ENCODE results near the gene TST.

The TST gene

GRCh38 chr22:37053310-37054055 lies 34.2 kb upstream of the TST start:
- DNase-seq (ENCODE audit: low read depth), result no peak

- DNase-seq (ENCODE audit: low read depth), result no peak
Observed at GRCh38 chr22:37052386-37053309, 33.4 kb upstream of the TST start.

GRCh38 chr22:37051391-37052385 lies 32.4 kb upstream of the TST start, which contains the start of gene KCTD17:
Gene KCTD17 (plus strand): TSS chr22:37051742. CDS start chr22:37051761, 19 bp downstream.
- DNase-seq (ENCODE audit: low read depth), result peak; percentile 53

- no peak for DNase-seq (ENCODE audit: low read depth)
Observed at GRCh38 chr22:37050913-37051312, 31.7 kb upstream of the TST start.

GRCh38 chr22:37049224-37049623 lies 30.0 kb upstream of the TST start:
- DNase-seq (ENCODE audit: low read depth), result no peak

- DNase-seq (ENCODE audit: low read depth), result no peak
Observed at GRCh38 chr22:37048133-37048532, 28.9 kb upstream of the TST start.

GRCh38 chr22:37047006-37047405 lies 27.8 kb upstream of the TST start:
- DNase-seq (ENCODE audit: low read depth), result no peak

- no peak for DNase-seq (ENCODE audit: low read depth)
Observed at GRCh38 chr22:37046589-37046988, 27.3 kb upstream of the TST start.

- no peak for DNase-seq (ENCODE audit: low read depth)
Observed at GRCh38 chr22:37045958-37046357, 26.7 kb upstream of the TST start.

GRCh38 chr22:37044634-37045625 lies 25.7 kb upstream of the TST start:
- DNase-seq (ENCODE audit: low read depth), result no peak

- no peak for DNase-seq (ENCODE audit: low read depth)
Observed at GRCh38 chr22:37043828-37044538, 24.7 kb upstream of the TST start.

GRCh38 chr22:37043209-37043827 lies 24.1 kb upstream of the TST start:
- DNase-seq (ENCODE audit: low read depth), result no peak

GRCh38 chr22:37039466-37039865 lies 20.2 kb upstream of the TST start:
- DNase-seq (ENCODE audit: low read depth), result no peak

GRCh38 chr22:37037669-37038068 lies 18.4 kb upstream of the TST start:
- no peak for DNase-seq (ENCODE audit: low read depth)

- no peak for DNase-seq (ENCODE audit: low read depth)
Observed at GRCh38 chr22:37036655-37037377, 17.6 kb upstream of the TST start.

- no peak for DNase-seq (ENCODE audit: low read depth)
Observed at GRCh38 chr22:37033605-37034430, 14.6 kb upstream of the TST start.

- no peak for DNase-seq (ENCODE audit: low read depth)
Observed at GRCh38 chr22:37032535-37033460, 13.6 kb upstream of the TST start.

Measured in activated gamma-delta T cell treated with anti-CD3 and anti-CD28 coated beads, Interleukin-2, amount 50 U/mL, for 16 hours (primary cell).